WTC11 (cell line): Measurements from ENCODE around the gene OBSCN. TPM values are rescaled to one million over a fixed set of nuclear protein-coding genes. Genes with fewer than 3 reads are reported as not detected.
A peak's percentile ranks its signal among the peaks of the same experiment; 100 is the strongest.

Source experiments
- ATAC-seq: fragments of 200-7000 bp; cut with Tn5 transposase; 2 replicates; pipeline ENCODE4 v1.10.0; 2021; ENCODE audit warnings: mild to moderate bottlenecking, moderate library complexity
- Bru-seq: library from RNA; stranded (reverse); fragments of 400-500 nt; gene quantifications from one replicate; lab custom pipeline; 2021; lab: Mats Ljungman, UMichigan
- CTCF ChIA-PET: fragments of 300-600 bp; sonication (Branson Sonifier 250); formaldehyde crosslinking; loops from one replicate; lab custom pipeline; 2021; ENCODE audit warnings: antibody characterized with exemption; lab: Charles Lee
- POLR2A ChIA-PET: fragments of 350-600 bp; sonication (Branson Sonifier 250); formaldehyde crosslinking; loops from one replicate; lab custom pipeline; 2021; ENCODE audit warnings: antibody characterized with exemption; lab: Charles Lee
- DNase-seq: peaks from one replicate; pipeline ENCODE4 v3.0.0; 2021; ENCODE audit warnings: low spot score
- H3K27ac Mint-ChIP-seq: 2 replicates; pipeline ENCODE4 v1.8.0; 2021; ENCODE audit warnings: mixed read lengths
- H3K27me3 Mint-ChIP-seq: 2 replicates; pipeline ENCODE4 v1.8.0; 2021; ENCODE audit warnings: low read depth, mild to moderate bottlenecking, moderate library complexity, mixed read lengths
- H3K36me3 Mint-ChIP-seq: 2 replicates; pipeline ENCODE4 v1.8.0; 2021; ENCODE audit warnings: mixed read lengths
- H3K4me1 Mint-ChIP-seq: 2 replicates; pipeline ENCODE4 v1.8.0; 2022; ENCODE audit warnings: mixed read lengths
- H3K4me3 Mint-ChIP-seq: 2 replicates; pipeline ENCODE4 v1.8.0; 2021; ENCODE audit warnings: mild to moderate bottlenecking, moderate library complexity, mixed read lengths
- H3K9me3 Mint-ChIP-seq: 2 replicates; pipeline ENCODE4 v1.8.0; 2021; ENCODE audit warnings: mixed read lengths
- CREB1 ChIP-seq: sonication (generic); formaldehyde crosslinking; IDR thresholded peaks from 2 replicates; pipeline ENCODE4 v1.8.0; 2023; ENCODE audit warnings: mild to moderate bottlenecking, missing genetic modification reagents
- FOXJ3 ChIP-seq: sonication (generic); formaldehyde crosslinking; IDR thresholded peaks from 2 replicates; pipeline ENCODE4 v1.9.0; 2021; ENCODE audit warnings: missing genetic modification reagents, mild to moderate bottlenecking, borderline replicate concordance
- GABPB1 ChIP-seq: sonication (generic); formaldehyde crosslinking; IDR thresholded peaks from 2 replicates; pipeline ENCODE4 v1.8.1; 2023; ENCODE audit warnings: mild to moderate bottlenecking, missing genetic modification reagents
- GTF2I ChIP-seq: fragments of 250-450 bp; sonication (Bioruptor Pico); conservative IDR thresholded peaks from 2 replicates; pipeline ENCODE4 v1.4.0; 2021; ENCODE audit warnings: mild to moderate bottlenecking
- IRF2 ChIP-seq: sonication (generic); formaldehyde crosslinking; IDR thresholded peaks from 2 replicates; pipeline ENCODE4 v1.8.0; 2022; ENCODE audit warnings: low read depth, missing genetic modification reagents, borderline replicate concordance
- MYBL2 ChIP-seq: sonication (generic); formaldehyde crosslinking; IDR thresholded peaks from 2 replicates; pipeline ENCODE4 v1.8.1; 2023; ENCODE audit warnings: mild to moderate bottlenecking, moderate library complexity, missing genetic modification reagents
- RORB ChIP-seq: fragments of 250-450 bp; sonication (Bioruptor Pico); IDR thresholded peaks from 2 replicates; pipeline ENCODE4 v1.9.0; 2021; ENCODE audit warnings: mild to moderate bottlenecking
- SOX15 ChIP-seq: fragments of 250-450 bp; sonication (Bioruptor Pico); IDR thresholded peaks from 2 replicates; pipeline ENCODE4 v1.9.0; 2021; ENCODE audit warnings: mild to moderate bottlenecking
- ZNF317 ChIP-seq: sonication (generic); formaldehyde crosslinking; IDR thresholded peaks from 2 replicates; pipeline ENCODE4 v1.8.1; 2023; ENCODE audit warnings: low read depth, mild to moderate bottlenecking, moderate library complexity, missing genetic modification reagents, borderline replicate concordance
- ZNF396 ChIP-seq: fragments of 250-450 bp; sonication (Bioruptor Pico); IDR thresholded peaks from 2 replicates; pipeline ENCODE4 v1.8.0; 2021; ENCODE audit warnings: mild to moderate bottlenecking, moderate library complexity, borderline replicate concordance
- long read RNA-seq, 3 experiments: library from RNA in 1 of 3; library from capped mRNA in 1 of 3; library from polyadenylated mRNA in 1 of 3; unstranded in 2 of 3; stranded (forward) in 1 of 3; transcript quantifications; one replicate each; pipeline ENCODE4 v2.0.0, GENCODE V29; 2021
- total RNA-seq: library from RNA; stranded (reverse); gene quantifications from 3 replicates; pipeline ENCODE4 v1.2.3, GENCODE V29; 2021
- TF ChIP-seq, protein P1 (sequence below): fragments of 250-450 bp; sonication (Bioruptor Pico); IDR thresholded peaks from 2 replicates; pipeline ENCODE4 v1.8.0; 2021; ENCODE audit warnings: mild to moderate bottlenecking
- TF ChIP-seq, protein P2 (sequence below): sonication (generic); formaldehyde crosslinking; IDR thresholded peaks from 2 replicates; pipeline ENCODE4 v1.8.1; 2023; ENCODE audit warnings: mild to moderate bottlenecking, missing genetic modification reagents, moderate library complexity
- TF ChIP-seq, protein P3 (sequence below): sonication (generic); formaldehyde crosslinking; IDR thresholded peaks from 2 replicates; pipeline ENCODE4 v1.8.1; 2023; ENCODE audit warnings: mild to moderate bottlenecking, missing genetic modification reagents
- TF ChIP-seq, protein P4 (sequence below): fragments of 250-450 bp; sonication (Bioruptor Pico); conservative IDR thresholded peaks from 2 replicates; pipeline ENCODE4 v1.9.0; 2021; ENCODE audit warnings: mild to moderate bottlenecking
- TF ChIP-seq, protein P5 (sequence below): sonication (generic); formaldehyde crosslinking; IDR thresholded peaks from 2 replicates; pipeline ENCODE4 v1.8.0; 2023; ENCODE audit warnings: mild to moderate bottlenecking, missing genetic modification reagents

Gene OBSCN, protein sequence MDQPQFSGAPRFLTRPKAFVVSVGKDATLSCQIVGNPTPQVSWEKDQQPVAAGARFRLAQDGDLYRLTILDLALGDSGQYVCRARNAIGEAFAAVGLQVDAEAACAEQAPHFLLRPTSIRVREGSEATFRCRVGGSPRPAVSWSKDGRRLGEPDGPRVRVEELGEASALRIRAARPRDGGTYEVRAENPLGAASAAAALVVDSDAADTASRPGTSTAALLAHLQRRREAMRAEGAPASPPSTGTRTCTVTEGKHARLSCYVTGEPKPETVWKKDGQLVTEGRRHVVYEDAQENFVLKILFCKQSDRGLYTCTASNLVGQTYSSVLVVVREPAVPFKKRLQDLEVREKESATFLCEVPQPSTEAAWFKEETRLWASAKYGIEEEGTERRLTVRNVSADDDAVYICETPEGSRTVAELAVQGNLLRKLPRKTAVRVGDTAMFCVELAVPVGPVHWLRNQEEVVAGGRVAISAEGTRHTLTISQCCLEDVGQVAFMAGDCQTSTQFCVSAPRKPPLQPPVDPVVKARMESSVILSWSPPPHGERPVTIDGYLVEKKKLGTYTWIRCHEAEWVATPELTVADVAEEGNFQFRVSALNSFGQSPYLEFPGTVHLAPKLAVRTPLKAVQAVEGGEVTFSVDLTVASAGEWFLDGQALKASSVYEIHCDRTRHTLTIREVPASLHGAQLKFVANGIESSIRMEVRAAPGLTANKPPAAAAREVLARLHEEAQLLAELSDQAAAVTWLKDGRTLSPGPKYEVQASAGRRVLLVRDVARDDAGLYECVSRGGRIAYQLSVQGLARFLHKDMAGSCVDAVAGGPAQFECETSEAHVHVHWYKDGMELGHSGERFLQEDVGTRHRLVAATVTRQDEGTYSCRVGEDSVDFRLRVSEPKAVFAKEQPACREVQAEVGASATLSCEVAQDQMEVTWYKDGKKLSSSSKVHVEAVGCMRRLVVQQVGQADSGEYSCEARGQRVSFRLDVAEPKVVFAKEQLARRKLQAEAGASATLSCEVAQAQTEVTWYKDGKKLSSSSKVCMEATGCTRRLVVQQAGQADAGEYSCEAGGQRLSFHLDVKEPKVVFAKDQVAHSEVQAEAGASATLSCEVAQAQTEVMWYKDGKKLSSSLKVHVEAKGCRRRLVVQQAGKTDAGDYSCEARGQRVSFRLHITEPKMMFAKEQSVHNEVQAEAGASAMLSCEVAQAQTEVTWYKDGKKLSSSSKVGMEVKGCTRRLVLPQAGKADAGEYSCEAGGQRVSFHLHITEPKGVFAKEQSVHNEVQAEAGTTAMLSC (N-terminal part only)
- total RNA-seq, result 38.8 to 47.7 TPM (median 47.5 TPM) in 3 replicates
- Bru-seq, nascent RNA, result percentile 58 among the genes with signal in this experiment
- long read RNA-seq, experiment 1, partial matches to known transcripts, result 22 of 59 reads
- long read RNA-seq, experiment 1, other reads (novel, unspliced or antisense), result 36 of 59 reads
- long read RNA-seq, experiment 2, partial matches to known transcripts, result 4 of 24 reads
- long read RNA-seq, experiment 2, other reads (novel, unspliced or antisense), result 19 of 24 reads
- long read RNA-seq, experiment 3, partial matches to known transcripts, result 0 of 1 reads
- long read RNA-seq, experiment 3, other reads (novel, unspliced or antisense), result 1 of 1 reads

DNA sequence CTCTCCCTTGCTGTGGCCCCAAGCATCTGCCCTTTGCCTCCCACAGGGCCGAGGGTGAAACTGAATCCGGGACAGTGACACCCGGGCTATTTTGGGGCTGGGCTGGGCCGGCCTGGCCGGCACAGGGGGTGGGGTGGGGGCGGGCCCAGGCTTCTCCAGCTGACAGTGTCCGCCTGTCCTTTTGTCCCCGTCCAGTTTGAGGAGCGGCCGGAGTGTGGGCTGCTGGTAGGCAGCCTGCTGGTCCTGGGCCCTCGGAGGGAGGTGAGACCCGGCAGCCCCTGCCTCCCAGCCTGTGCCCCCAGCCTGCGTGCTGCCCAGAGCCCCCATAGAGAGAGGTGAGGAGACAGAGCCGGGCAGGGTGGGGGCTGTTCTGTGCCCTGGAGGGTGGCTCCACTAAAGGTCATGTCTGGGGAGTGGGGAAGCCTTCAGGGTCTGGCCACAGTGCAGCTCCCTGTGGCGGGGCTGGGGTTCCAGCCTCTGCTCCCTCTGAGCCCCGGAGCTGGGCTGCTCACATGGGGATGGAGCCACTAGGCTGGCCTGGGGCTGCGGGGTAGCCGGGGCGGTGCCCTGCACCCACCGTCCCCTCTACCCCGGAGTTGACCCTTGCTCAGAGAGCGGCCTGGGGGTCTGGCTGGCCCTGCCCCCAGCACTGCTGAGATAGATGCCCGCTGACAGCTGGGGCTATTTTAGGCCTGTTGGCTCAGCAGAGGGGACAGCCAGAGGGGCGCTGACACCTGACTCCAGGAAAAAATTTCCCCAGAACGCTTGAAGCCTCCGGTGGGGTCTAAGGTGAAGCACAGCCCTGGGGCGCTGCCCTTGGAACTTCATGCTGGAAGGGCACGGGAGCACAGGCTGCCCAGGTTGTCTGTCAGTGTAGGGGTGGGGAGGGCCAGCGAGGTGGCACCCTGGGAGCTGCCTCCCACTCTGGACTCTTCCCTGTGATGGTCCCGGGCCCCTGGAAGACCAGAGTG lies at the start of gene OBSCN:
Gene OBSCN, plus strand, starts transcription at position 194 of the 971 bp plus-strand sequence. CDS start 3,740 bp downstream, outside the sequence.
- Mint-ChIP-seq H3K4me3 (no peak within 1 kb of the TSS), H3K9me3 (no peaks in the 10 kb centered on the region), H3K36me3 (no peaks in the 10 kb centered on the region), H3K27ac (no peak within 1 kb of the TSS), H3K4me1 (no peaks in the 10 kb centered on the region), H3K27me3 (peaks cover 49% of the 10 kb centered on the region)
- ChIA-PET CTCF (interaction anchor here (0.6 to 0.7 kb wide), 2 partner anchors 52 to 77 kb away, joined by 4 to 5 read pairs; no protein-coding TSS in a partner anchor), POLR2A (no interaction called here)
- DNase-seq, result no peak
- ATAC-seq, result no peak
- TF ChIP-seq, protein P1, sequence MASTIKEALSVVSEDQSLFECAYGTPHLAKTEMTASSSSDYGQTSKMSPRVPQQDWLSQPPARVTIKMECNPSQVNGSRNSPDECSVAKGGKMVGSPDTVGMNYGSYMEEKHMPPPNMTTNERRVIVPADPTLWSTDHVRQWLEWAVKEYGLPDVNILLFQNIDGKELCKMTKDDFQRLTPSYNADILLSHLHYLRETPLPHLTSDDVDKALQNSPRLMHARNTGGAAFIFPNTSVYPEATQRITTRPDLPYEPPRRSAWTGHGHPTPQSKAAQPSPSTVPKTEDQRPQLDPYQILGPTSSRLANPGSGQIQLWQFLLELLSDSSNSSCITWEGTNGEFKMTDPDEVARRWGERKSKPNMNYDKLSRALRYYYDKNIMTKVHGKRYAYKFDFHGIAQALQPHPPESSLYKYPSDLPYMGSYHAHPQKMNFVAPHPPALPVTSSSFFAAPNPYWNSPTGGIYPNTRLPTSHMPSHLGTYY (CRISPR knock-in tag), result no peak
- TF ChIP-seq ZNF396 (CRISPR knock-in tag) (no peak), ZNF317 (CRISPR knock-in tag) (no peak), FOXJ3 (CRISPR knock-in tag) (no peak), SOX15 (CRISPR knock-in tag) (no peak), RORB (CRISPR knock-in tag) (no peak), MYBL2 (CRISPR knock-in tag) (no peak), GTF2I (no peak), IRF2 (CRISPR knock-in tag) (no peak)
- TF ChIP-seq, protein P2, sequence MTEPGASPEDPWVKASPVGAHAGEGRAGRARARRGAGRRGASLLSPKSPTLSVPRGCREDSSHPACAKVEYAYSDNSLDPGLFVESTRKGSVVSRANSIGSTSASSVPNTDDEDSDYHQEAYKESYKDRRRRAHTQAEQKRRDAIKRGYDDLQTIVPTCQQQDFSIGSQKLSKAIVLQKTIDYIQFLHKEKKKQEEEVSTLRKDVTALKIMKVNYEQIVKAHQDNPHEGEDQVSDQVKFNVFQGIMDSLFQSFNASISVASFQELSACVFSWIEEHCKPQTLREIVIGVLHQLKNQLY (CRISPR knock-in tag), result no peak

DNA sequence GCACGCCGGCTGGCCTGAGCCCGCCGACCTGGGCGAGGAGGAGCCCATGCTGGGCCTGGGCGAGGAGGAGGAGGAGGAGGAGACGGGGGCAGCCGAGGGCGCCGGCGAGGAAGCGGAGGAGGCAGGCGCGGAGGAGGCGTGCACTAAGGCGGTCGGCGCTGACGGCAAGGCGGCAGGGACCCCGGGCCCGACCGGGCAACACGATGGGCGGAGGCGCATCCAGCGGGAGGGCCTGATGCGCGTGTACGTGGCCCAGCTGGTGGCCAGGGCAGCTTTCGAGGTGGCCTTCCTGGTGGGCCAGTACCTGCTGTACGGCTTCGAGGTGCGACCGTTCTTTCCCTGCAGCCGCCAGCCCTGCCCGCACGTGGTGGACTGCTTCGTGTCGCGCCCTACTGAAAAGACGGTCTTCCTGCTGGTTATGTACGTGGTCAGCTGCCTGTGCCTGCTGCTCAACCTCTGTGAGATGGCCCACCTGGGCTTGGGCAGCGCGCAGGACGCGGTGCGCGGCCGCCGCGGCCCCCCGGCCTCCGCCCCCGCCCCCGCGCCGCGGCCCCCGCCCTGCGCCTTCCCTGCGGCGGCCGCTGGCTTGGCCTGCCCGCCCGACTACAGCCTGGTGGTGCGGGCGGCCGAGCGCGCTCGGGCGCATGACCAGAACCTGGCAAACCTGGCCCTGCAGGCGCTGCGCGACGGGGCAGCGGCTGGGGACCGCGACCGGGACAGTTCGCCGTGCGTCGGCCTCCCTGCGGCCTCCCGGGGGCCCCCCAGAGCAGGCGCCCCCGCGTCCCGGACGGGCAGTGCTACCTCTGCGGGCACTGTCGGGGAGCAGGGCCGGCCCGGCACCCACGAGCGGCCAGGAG lies 49.5 kb upstream of the OBSCN start:
- no peak overlapping the region for H3K4me3 Mint-ChIP-seq
- no peak for TF ChIP-seq CREB1
- TF ChIP-seq, protein P3, sequence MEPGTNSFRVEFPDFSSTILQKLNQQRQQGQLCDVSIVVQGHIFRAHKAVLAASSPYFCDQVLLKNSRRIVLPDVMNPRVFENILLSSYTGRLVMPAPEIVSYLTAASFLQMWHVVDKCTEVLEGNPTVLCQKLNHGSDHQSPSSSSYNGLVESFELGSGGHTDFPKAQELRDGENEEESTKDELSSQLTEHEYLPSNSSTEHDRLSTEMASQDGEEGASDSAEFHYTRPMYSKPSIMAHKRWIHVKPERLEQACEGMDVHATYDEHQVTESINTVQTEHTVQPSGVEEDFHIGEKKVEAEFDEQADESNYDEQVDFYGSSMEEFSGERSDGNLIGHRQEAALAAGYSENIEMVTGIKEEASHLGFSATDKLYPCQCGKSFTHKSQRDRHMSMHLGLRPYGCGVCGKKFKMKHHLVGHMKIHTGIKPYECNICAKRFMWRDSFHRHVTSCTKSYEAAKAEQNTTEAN, result no peak
- TF ChIP-seq IRF2 (CRISPR knock-in tag), result no peak
- TF ChIP-seq, protein P4, sequence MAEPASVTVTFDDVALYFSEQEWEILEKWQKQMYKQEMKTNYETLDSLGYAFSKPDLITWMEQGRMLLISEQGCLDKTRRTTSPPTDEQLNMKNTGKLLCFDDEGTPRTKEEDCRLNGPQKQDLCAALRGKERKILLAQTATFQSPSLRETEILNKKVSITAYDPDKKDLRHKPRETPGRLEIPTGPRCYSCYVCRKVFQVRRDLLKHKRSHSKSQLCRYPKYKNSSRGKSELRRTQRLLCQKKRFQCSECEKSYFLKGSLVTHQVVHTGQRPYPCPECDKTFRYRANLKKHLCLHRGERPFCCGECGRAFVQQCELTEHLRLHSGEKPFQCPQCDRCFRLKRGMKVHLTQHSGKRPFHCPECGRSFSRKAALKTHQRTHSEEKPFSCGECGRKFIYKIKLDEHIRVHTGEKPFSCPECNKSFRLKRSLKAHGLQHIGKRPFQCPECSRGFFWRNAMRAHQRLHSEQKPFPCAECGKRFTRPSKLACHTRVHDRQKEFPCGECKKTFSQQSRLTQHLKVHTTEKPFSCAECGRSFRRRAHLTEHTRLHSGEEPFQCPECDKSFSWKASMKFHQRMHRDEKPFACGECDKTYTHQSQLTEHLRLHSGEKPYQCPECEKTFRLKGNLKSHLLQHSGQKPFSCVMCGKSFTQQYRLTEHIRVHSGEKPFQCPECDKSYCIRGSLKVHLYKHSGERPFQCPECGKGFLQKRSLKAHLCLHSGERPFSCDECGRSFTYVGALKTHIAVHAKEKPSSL (CRISPR knock-in tag), result no peak
- TF ChIP-seq, protein P5, sequence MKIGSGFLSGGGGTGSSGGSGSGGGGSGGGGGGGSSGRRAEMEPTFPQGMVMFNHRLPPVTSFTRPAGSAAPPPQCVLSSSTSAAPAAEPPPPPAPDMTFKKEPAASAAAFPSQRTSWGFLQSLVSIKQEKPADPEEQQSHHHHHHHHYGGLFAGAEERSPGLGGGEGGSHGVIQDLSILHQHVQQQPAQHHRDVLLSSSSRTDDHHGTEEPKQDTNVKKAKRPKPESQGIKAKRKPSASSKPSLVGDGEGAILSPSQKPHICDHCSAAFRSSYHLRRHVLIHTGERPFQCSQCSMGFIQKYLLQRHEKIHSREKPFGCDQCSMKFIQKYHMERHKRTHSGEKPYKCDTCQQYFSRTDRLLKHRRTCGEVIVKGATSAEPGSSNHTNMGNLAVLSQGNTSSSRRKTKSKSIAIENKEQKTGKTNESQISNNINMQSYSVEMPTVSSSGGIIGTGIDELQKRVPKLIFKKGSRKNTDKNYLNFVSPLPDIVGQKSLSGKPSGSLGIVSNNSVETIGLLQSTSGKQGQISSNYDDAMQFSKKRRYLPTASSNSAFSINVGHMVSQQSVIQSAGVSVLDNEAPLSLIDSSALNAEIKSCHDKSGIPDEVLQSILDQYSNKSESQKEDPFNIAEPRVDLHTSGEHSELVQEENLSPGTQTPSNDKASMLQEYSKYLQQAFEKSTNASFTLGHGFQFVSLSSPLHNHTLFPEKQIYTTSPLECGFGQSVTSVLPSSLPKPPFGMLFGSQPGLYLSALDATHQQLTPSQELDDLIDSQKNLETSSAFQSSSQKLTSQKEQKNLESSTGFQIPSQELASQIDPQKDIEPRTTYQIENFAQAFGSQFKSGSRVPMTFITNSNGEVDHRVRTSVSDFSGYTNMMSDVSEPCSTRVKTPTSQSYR (CRISPR knock-in tag), result no peak
- TF ChIP-seq GABPB1 (CRISPR knock-in tag), result no peak

More for the DNA sequence above, 49.5 kb upstream of the OBSCN start:
- Mint-ChIP-seq H3K4me1 (peaks cover 5% of the 10 kb centered on the region; the same call in 1 of the 2 replicates), H3K27ac (no peak overlapping the region), H3K27me3 (peaks cover 22% of the 10 kb centered on the region), H3K36me3 (no peaks in the 10 kb centered on the region), H3K9me3 (no peaks in the 10 kb centered on the region)
- CTCF ChIA-PET, result interaction anchor here (1.5 kb wide), 1 partner anchor 28 kb away, joined by 6 read pairs; no protein-coding TSS in a partner anchor
- POLR2A ChIA-PET, result interaction anchor here (0.5 to 0.6 kb wide), 2 partner anchors 43 to 1849 kb away, joined by 3 read pairs; no protein-coding TSS in a partner anchor
- DNase-seq (no peak), ATAC-seq (no peak)
